DMS53 treated with DMSO at 0.1 percent for 48 hours (cell line): ENCODE data around the gene TAGAP.

ENCODE experiments used
- DNase-seq: peaks from one replicate; lab custom pipeline; 2025; ENCODE audit not compliant: unreplicated experiment; lab: John Stamatoyannopoulos, UW

Gene TAGAP

GRCh38 chr6:159071843-159072769 is 27.3 kb upstream of the TAGAP start:
- DNase-seq = no peak

GRCh38 chr6:159068904-159069578 is 24.2 kb upstream of the TAGAP start:
- no peak for DNase-seq

GRCh38 chr6:159067334-159067733 is 22.5 kb upstream of the TAGAP start:
- DNase-seq = no peak

GRCh38 chr6:159066483-159066882 is 21.7 kb upstream of the TAGAP start:
- DNase-seq = no peak

- DNase-seq = no peak
These were observed 21.1 kb upstream of the TAGAP start for GRCh38 chr6:159065759-159066329.

GRCh38 chr6:159065091-159065490 is 20.3 kb upstream of the TAGAP start:
- DNase-seq = no peak

- DNase-seq = no peak
These were observed 19.7 kb upstream of the TAGAP start for GRCh38 chr6:159064477-159064876.

- no peak for DNase-seq
These were observed 18.8 kb upstream of the TAGAP start for GRCh38 chr6:159063549-159063948.

- DNase-seq = no peak
These were observed 18.2 kb upstream of the TAGAP start for GRCh38 chr6:159062976-159063375.

GRCh38 chr6:159062564-159062945 is 17.8 kb upstream of the TAGAP start:
- DNase-seq = no peak

- no peak for DNase-seq
These were observed 17.2 kb upstream of the TAGAP start for GRCh38 chr6:159061805-159062563.

- DNase-seq = no peak
These were observed 16.4 kb upstream of the TAGAP start for GRCh38 chr6:159061146-159061545.

- no peak for DNase-seq
These were observed 15.2 kb upstream of the TAGAP start for GRCh38 chr6:159059885-159060506.

GRCh38 chr6:159059141-159059540 is 14.3 kb upstream of the TAGAP start:
- no peak for DNase-seq

- no peak for DNase-seq
These were observed 12.1 kb upstream of the TAGAP start for GRCh38 chr6:159056899-159057298.

GRCh38 chr6:159056432-159056831 is 11.6 kb upstream of the TAGAP start:
- no peak for DNase-seq

- no peak for DNase-seq
These were observed 11.2 kb upstream of the TAGAP start for GRCh38 chr6:159056003-159056402.

GRCh38 chr6:159053781-159054398 is 9.1 kb upstream of the TAGAP start:
- DNase-seq = no peak

- no peak for DNase-seq
These were observed 7.9 kb upstream of the TAGAP start for GRCh38 chr6:159052720-159053119.

- DNase-seq = no peak
These were observed 3.3 kb upstream of the TAGAP start for GRCh38 chr6:159047891-159048685.
